Upper lobe of left lung (tissue), 6 donors: ENCODE data around the gene BARX1. TPM values are rescaled to one million over a fixed set of nuclear protein-coding genes. Genes with fewer than 3 reads are reported as not detected.

Experiments
- ATAC-seq, 2 donors: fragments of 200-7000 bp; cut with Tn5 transposase; one replicate each; pipeline ENCODE4 v1.9.1; 2022; ENCODE audit warnings: mild to moderate bottlenecking in 2 of 2, moderate library complexity in 2 of 2; ENCODE audit not compliant: low FRiP score in 2 of 2
- DNase-seq, 2 donors: peaks; one replicate each; pipeline ENCODE4 v3.0.0-alpha.2; 2019 to 2020
- H3K27ac ChIP-seq, 4 donors: fragments of 200-600 bp; sonication (generic); one replicate each; pipeline ENCODE4 v1.5.1; 2016 to 2019
- H3K27me3 ChIP-seq, 4 donors: fragments of 200-600 bp; sonication (generic); one replicate each; pipeline ENCODE4 v1.5.1; 2017 to 2019
- H3K36me3 ChIP-seq, 4 donors: fragments of 200-600 bp; sonication (generic); one replicate each; pipeline ENCODE4 v1.5.1; 2016 to 2019
- H3K4me1 ChIP-seq, 4 donors: fragments of 200-600 bp; sonication (generic); one replicate each; pipeline ENCODE4 v1.5.1; 2018 to 2019
- H3K4me3 ChIP-seq, 4 donors: fragments of 200-600 bp; sonication (generic); one replicate each; pipeline ENCODE4 v1.5.1; 2017 to 2019; ENCODE audit warnings: mild to moderate bottlenecking in 2 of 4, moderate library complexity in 1 of 4
- H3K9me3 ChIP-seq, 4 donors: fragments of 200-600 bp; sonication (generic); one replicate each; pipeline ENCODE4 v1.5.1; 2018 to 2019
- EP300 ChIP-seq, 4 donors: sonication (generic); formaldehyde crosslinking; IDR thresholded peaks; one replicate each; pipeline ENCODE4 v1.5.1; 2017; ENCODE audit warnings: antibody characterized with exemption in 4 of 4, control low read depth in 2 of 4
- POLR2A ChIP-seq, 4 donors: fragments of 450-650 bp; IDR thresholded peaks; one replicate each; pipeline ENCODE4 v1.5.1; 2016 to 2017; ENCODE audit warnings: antibody characterized with exemption in 4 of 4, mild to moderate bottlenecking in 2 of 4
- POLR2AphosphoS5 ChIP-seq, 2 donors: sonication (generic); formaldehyde crosslinking; IDR thresholded peaks; one replicate each; pipeline ENCODE4 v1.5.1; 2017; ENCODE audit warnings: antibody characterized with exemption in 2 of 2
- WGBS, 2 donors: methylation state at CpG; one replicate each; pipeline ENCODE4 v1.1.5; 2017 to 2018; 5-methylcytosine and 5-hydroxymethylcytosine counted together
- total RNA-seq, 6 donors: library from RNA; depleted of rRNA in 4 of 6; stranded (reverse); fragments of >200 nt in 4 of 6; gene quantifications; one replicate each; pipeline versions ENCODE4 v1.1.0 to v1.2.1, GENCODE V29; 2016 to 2021
- TF ChIP-seq, protein P1 (sequence below), 6 experiments: fragments of 450-650 bp in 4 of 6; fragments of 200-600 bp in 2 of 6; sonication (generic) in 2 of 6; IDR thresholded peaks; one replicate each; pipeline ENCODE4 v1.5.1; 2016 to 2019; ENCODE audit warnings: antibody characterized with exemption in 6 of 6
- donor health status: DM: no; HTN: no; CAD: no; lungs with moderate emphysema.
- donor health status: DM: no; HTN: yes; CAD: no; lungs with severe emphysema.

The BARX1 gene
- total RNA-seq, 6 donors from 2014 or later: not detected

DNA sequence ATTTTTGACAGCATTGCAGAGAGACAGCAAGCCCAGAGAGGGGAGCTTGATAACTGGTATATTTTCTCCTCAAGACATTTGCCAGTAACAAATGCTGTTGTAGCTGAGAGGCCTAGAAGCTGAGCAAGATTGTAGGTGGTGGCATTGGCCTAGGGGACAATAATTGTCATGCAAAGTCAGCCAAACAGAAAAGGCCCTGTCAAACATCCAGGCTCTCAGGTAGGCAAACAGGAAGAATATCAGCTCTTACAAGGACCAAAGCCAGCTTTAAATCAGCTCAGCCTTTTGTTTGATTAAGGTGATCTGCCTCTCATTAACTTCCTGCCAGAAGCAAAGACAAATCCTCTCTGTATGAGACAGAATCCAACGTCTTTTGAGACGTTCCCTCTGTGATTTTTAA is 29.7 kb upstream of the BARX1 start:
- TF ChIP-seq POLR2AphosphoS5 (IDR thresholded peaks at IDR 0.05): no peak
- TF ChIP-seq POLR2A (IDR thresholded peaks at IDR 0.05): no peak
- TF ChIP-seq EP300 (IDR thresholded peaks at IDR 0.05): no peak
- TF ChIP-seq, protein P1, sequence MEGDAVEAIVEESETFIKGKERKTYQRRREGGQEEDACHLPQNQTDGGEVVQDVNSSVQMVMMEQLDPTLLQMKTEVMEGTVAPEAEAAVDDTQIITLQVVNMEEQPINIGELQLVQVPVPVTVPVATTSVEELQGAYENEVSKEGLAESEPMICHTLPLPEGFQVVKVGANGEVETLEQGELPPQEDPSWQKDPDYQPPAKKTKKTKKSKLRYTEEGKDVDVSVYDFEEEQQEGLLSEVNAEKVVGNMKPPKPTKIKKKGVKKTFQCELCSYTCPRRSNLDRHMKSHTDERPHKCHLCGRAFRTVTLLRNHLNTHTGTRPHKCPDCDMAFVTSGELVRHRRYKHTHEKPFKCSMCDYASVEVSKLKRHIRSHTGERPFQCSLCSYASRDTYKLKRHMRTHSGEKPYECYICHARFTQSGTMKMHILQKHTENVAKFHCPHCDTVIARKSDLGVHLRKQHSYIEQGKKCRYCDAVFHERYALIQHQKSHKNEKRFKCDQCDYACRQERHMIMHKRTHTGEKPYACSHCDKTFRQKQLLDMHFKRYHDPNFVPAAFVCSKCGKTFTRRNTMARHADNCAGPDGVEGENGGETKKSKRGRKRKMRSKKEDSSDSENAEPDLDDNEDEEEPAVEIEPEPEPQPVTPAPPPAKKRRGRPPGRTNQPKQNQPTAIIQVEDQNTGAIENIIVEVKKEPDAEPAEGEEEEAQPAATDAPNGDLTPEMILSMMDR (IDR thresholded peaks at IDR 0.05): no peak
- no peak for ATAC-seq
- Histone ChIP-seq H3K27me3 (no peaks in the 10 kb centered on the region), H3K9me3 (peaks cover 0 to 13% (median 5%) of the 10 kb centered on the region in 4 donors), H3K36me3 (no peaks in the 10 kb centered on the region), H3K27ac (no peak overlapping the region), H3K4me1 (no peaks in the 10 kb centered on the region), H3K4me3 (no peak overlapping the region)
- no peak for DNase-seq
- 11 to 32% methylated on average over 2 of the region's 2 CpGs for WGBS, 2 donors

DNA sequence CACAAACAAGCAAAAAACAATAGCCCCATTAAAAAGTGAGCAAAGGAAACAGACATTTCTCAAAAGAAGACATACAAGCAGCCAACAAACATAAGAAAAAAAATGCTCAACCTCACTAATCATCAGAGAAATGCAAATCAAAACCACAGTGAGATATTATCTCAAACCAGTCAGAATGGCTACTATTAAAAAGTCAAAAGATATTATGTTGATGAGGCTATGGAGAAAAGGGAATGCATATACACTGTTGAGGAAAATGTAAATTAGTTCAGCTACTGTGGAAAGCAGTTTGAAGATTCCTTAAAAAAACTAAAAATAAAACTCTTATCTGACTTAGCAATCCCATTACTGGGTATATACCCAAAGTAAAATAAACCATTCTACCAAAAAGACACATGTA is 28.7 kb upstream of the BARX1 start:
- no peak overlapping the region for H3K27ac ChIP-seq
- ATAC-seq (no peak), DNase-seq (no peak)
- H3K27me3 ChIP-seq: no peaks in the 10 kb centered on the region
- peaks cover 0 to 13% (median 3%) of the 10 kb centered on the region in 4 donors for H3K9me3 ChIP-seq
- H3K4me1 ChIP-seq: no peaks in the 10 kb centered on the region
- H3K4me3 ChIP-seq: no peak overlapping the region
- H3K36me3 ChIP-seq: no peaks in the 10 kb centered on the region
- no peak for TF ChIP-seq POLR2AphosphoS5 (IDR thresholded peaks at IDR 0.05)
- TF ChIP-seq POLR2A (IDR thresholded peaks at IDR 0.05): no peak

DNA sequence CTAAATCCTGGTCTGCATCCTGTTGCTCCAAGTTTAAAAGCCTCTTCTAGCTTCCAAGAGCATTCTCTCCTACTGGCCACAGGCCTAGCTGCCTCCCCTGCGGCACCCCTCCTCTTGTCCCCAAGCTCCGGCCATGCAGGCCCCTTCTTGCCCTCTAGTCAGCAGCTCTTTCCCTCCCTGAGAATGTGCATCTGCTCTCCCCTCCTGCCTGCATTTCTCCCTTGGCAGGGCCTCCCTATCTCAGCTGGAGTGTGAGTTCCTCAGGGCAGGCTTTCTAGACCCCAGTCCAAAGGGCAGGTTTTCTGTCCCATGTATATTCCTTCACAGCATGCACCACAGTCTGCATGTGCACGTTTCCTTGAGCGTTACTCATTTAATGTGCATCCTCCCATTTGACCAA is 24.6 kb upstream of the BARX1 start:
- Histone ChIP-seq H3K4me3 (no peak overlapping the region), H3K27me3 (no peaks in the 10 kb centered on the region), H3K27ac (no peak overlapping the region), H3K4me1 (no peaks in the 10 kb centered on the region), H3K36me3 (no peaks in the 10 kb centered on the region), H3K9me3 (no peaks in the 10 kb centered on the region)
- 81 to 82% methylated on average over 4 of the region's 4 CpGs for WGBS, 2 donors
- TF ChIP-seq POLR2AphosphoS5 (IDR thresholded peaks at IDR 0.05) (no peak), POLR2A (IDR thresholded peaks at IDR 0.05) (no peak), EP300 (IDR thresholded peaks at IDR 0.05) (no peak)
- TF ChIP-seq, protein P1 (IDR thresholded peaks at IDR 0.05): no peak
- DNase-seq (no peak), ATAC-seq (peak in 1 of 2 donors; percentile 20)

DNA sequence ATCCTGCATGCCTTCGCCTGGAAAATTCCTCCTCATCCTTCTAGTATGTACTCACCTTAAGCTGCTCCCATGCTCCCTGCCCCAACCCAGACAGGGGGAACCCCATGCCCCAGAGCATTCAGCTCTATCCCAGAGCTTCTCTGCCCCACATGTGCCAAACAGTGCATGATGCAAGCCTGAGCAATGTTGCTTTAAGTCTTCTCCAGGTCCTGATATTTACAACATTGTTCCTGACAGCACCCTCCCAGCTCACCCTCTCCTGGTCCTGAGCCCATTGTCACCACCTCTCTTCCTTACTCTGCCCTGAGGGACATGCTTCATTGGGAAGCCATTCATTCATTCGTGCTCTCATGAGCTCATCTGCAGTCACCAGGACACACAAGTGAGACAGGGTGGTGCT is 23.4 kb upstream of the BARX1 start:
- H3K4me1 ChIP-seq: no peaks in the 10 kb centered on the region
- H3K4me3 ChIP-seq: no peak overlapping the region
- DNase-seq (no peak), ATAC-seq (peak in 1 of 2 donors; percentile 40)
- no peaks in the 10 kb centered on the region for H3K27me3 ChIP-seq
- no peaks in the 10 kb centered on the region for H3K36me3 ChIP-seq
- H3K9me3 ChIP-seq: peaks cover 0 to under 1% (median under 1%) of the 10 kb centered on the region in 4 donors
- TF ChIP-seq POLR2A (IDR thresholded peaks at IDR 0.05): no peak
- no peak for TF ChIP-seq EP300 (IDR thresholded peaks at IDR 0.05)
- TF ChIP-seq, protein P1 (IDR thresholded peaks at IDR 0.05): no peak
- TF ChIP-seq POLR2AphosphoS5 (IDR thresholded peaks at IDR 0.05): no peak
- 83 to 90% methylated on average over 2 of the region's 2 CpGs for WGBS, 2 donors
- no peak overlapping the region for H3K27ac ChIP-seq

DNA sequence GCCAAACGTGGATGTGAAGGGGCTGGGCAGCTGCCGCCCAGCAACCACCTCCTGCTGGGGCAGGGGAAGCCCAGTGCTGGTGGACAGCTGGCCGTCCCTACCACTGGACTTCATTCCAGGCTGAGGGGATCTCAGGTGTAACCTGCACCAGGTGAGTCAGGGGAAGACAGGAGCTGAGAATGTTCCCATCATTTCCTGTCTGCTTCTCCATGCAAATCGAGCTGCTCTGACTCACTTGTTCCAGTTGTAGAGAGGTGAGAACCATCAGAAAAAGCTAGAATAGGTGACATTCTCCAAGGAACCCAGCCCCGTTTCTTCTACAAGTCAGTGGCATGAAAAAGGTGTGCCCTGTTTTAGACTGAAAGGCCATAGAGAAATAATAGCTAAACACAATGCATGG is 21.8 kb upstream of the BARX1 start:
- DNase-seq (no peak), ATAC-seq (no peak)
- no peak for TF ChIP-seq POLR2A (IDR thresholded peaks at IDR 0.05)
- TF ChIP-seq POLR2AphosphoS5 (IDR thresholded peaks at IDR 0.05): no peak
- TF ChIP-seq EP300 (IDR thresholded peaks at IDR 0.05): no peak
- TF ChIP-seq, protein P1 (IDR thresholded peaks at IDR 0.05): no peak
- Histone ChIP-seq H3K36me3 (no peaks in the 10 kb centered on the region), H3K9me3 (peaks cover 0 to 15% (median 2%) of the 10 kb centered on the region in 4 donors), H3K4me3 (no peak overlapping the region), H3K4me1 (no peaks in the 10 kb centered on the region), H3K27ac (no peak overlapping the region), H3K27me3 (no peaks in the 10 kb centered on the region)
- WGBS, 2 donors: 74 to 82% methylated on average over 5 of the region's 5 CpGs
